Measurements from ENCODE around the gene URB1.
"Not testable (repeated sequence)": the region's sequence is repeated elsewhere in the genome, so short reads cannot be mapped to it uniquely, and the experiment has no call there.

The URB1 gene

DNA sequence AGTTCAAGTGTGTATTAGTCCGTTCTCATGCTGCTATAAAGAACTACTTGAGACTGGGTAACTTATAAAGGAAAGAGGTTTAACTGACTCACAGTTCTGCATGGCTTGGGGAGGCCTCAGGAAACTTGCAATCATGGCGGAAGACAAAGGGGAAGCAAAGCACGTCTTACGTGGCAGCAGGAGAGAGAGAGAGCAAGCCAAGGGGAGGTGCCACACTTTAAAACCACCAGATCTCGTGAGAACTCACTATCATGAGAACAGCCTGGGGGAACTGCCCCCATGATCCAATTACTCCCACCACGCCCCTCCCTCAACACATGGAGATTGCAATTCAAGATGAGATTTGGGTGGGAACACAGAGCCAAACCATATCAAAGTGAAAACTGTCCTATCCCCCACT, 109.8 kb downstream of the URB1 start:
- DNase-seq, result no peak

DNA sequence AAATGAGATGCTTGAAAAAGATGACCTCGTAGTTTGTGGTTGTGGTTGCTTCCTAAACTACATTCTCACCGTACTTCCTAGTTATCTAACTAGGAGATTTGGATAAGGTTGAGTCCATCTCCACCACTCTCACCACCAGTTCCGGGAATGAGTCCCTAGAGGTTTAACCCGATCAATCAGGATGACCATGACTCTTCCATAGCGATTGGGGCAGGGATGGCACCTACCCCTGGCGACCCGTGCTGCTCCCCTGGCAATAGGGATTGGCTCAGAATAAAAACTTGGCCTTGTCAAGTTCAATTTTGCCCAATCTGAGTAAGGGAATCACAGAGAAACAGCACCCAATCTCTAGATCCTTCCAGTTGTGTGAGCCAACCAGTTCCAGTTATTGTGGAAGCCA, 111.3 kb downstream of the URB1 start:
- DNase-seq, result no peak

GRCh38 chr21:32279377-32279680, 113.5 kb downstream of the URB1 start:
- no peak for DNase-seq

- peak; percentile 94 for DNase-seq
These were observed 114.1 kb downstream of the URB1 start, which contains the start of gene MIS18A for GRCh38 chr21:32278518-32279376. TSS of gene MIS18A (minus strand) at chr21:32279049. CDS start at chr21:32279014, 35 bp downstream.

GRCh38 chr21:32278103-32278502, 114.7 kb downstream of the URB1 start:
- no peak for DNase-seq

GRCh38 chr21:32276671-32277070, 116.1 kb downstream of the URB1 start:
- DNase-seq, result no peak

DNA sequence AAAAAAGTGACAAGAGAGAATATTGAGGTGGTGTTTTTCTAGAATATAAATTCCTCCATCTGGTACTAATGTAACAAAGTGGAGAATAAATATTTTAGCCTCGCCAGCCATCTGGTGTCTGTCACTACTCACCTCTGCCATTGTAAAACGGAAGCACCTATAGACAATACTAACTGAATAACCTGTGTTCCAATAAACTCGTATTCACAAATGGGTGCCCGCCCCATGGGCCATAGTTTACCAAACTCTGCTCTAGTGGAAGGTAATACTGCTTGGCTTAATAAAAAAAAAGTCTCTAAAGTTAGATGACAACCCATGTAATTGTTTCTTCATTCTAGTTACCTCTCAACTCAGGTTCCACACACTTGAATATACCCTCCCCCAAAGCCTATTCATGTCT, 122.1 kb downstream of the URB1 start:
- no peak for DNase-seq

- DNase-seq, result not testable (repeated sequence)
These were observed 127.5 kb downstream of the URB1 start for GRCh38 chr21:32265321-32265720.

DNA sequence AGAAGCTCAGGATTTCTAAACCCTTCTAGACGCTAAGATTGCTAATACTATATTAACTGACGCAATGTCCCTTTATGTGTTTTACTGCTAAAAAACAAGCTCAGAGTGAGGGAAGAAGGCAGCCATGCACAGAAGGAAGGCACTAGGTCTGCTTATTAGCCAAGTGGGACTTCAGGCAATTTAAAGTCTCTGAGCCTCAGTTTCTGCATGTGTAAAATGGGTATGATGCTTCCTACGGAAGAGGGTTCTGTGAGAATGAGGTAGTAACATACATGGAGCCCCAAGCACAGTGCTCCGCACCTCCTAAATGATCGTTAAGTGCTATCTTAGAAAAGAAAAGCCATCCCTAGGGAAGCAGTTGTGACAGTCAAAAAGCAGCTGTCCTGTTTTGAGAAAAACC, 130.9 kb downstream of the URB1 start:
- DNase-seq, result no peak

Measured in T-helper 9 cell (primary cell).